DOHH2 (cell line): ENCODE data around the gene KLHDC9.

ENCODE experiments used
- EZH2phosphoT487 ChIP-seq: fragments of 200-600 bp; sonication (generic); IDR thresholded peaks from 2 replicates; pipeline ENCODE4 v1.6.1; 2017; ENCODE audit warnings: borderline replicate concordance, mild to moderate bottlenecking, antibody characterized with exemption, low read length, moderate library complexity, mixed read lengths
- TF ChIP-seq, protein P1 (sequence below): fragments of 200-600 bp; sonication (generic); IDR thresholded peaks from one replicate; pipeline ENCODE4 v1.5.1; 2014; ENCODE audit warnings: antibody characterized with exemption, mild to moderate bottlenecking, low read depth, low read length; ENCODE audit not compliant: poor library complexity, severe bottlenecking

DNA sequence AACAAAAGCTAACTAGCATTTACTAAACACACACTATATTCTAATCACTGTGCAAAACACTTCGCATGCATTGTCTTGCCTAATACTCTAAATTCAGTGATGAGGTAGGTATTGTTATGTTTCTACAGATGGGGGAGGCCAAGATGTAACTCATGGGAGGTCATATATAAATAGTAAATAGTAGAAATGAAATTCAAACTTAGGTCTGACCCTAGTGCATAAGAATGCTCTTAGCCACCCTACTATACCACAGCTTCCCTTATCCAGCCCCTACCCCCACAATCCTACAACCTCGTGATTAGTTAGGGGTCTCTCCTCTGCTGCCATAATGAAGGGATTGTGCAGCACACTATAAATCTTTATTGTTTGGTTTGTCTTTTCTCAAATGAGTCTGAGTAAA lies 16.4 kb downstream of the KLHDC9 start:
- no peak for TF ChIP-seq EZH2phosphoT487
- TF ChIP-seq, protein P1, sequence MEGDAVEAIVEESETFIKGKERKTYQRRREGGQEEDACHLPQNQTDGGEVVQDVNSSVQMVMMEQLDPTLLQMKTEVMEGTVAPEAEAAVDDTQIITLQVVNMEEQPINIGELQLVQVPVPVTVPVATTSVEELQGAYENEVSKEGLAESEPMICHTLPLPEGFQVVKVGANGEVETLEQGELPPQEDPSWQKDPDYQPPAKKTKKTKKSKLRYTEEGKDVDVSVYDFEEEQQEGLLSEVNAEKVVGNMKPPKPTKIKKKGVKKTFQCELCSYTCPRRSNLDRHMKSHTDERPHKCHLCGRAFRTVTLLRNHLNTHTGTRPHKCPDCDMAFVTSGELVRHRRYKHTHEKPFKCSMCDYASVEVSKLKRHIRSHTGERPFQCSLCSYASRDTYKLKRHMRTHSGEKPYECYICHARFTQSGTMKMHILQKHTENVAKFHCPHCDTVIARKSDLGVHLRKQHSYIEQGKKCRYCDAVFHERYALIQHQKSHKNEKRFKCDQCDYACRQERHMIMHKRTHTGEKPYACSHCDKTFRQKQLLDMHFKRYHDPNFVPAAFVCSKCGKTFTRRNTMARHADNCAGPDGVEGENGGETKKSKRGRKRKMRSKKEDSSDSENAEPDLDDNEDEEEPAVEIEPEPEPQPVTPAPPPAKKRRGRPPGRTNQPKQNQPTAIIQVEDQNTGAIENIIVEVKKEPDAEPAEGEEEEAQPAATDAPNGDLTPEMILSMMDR: no peak
